ENCODE results near the gene TTC39A. TPM values are rescaled to one million over a fixed set of nuclear protein-coding genes. Genes with fewer than 3 reads are reported as not detected.

TTC39A gene
- total RNA-seq, 4 donors from 2014 or later: 0.26 to 2.5 (median 1.3) TPM

- H3K4me3 ChIP-seq: no peak overlapping the region
- no peak for DNase-seq
- intact Hi-C loops (cut with DNase I; ENCODE audit: low total_unique reads): no loop called here
- TF ChIP-seq POLR2A (IDR thresholded peaks at IDR 0.05): no peak
- no peaks in the 10 kb centered on the region for H3K9me3 ChIP-seq
- no peaks in the 10 kb centered on the region for H3K27me3 ChIP-seq
- H3K36me3 ChIP-seq: no peaks in the 10 kb centered on the region
- H3K27ac ChIP-seq: no peak overlapping the region
- H3K4me1 ChIP-seq: peaks cover 0 to 5% of the 10 kb centered on the region in 2 donors
Measured at GRCh38 chr1:51240084-51240483, 90.3 kb downstream of the TTC39A start.

DNA sequence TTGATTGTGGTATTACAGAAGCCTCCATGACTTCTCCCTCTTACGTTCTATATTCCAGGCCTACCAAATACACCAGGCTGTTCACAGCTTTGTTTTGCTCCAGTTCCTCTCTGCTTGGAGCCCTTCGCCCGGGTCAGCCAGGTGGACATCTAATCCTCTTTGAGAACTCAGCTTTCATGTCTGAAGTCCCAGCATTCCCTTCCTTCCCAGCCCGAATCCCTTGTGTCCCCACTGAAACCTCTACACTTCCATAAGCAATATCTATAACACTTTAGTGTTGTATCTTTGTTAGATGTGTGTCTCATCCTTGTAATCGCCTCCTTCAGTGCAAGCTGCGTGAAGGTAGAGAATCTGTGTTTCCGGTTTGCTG is 92.3 kb downstream of the TTC39A start:
- intact Hi-C loops (cut with DNase I; ENCODE audit: low total_unique reads): no loop called here
- Histone ChIP-seq H3K4me1 (peaks cover 0 to 5% of the 10 kb centered on the region in 2 donors), H3K27ac (peak overlapping the region; percentile 98 to 99)

GRCh38 chr1:51237351-51238033 is 92.9 kb downstream of the TTC39A start:
- intact Hi-C loops (cut with DNase I; ENCODE audit: low total_unique reads): no loop called here
- H3K9me3 ChIP-seq: no peaks in the 10 kb centered on the region
- no peaks in the 10 kb centered on the region for H3K27me3 ChIP-seq
- no peak for TF ChIP-seq POLR2A (IDR thresholded peaks at IDR 0.05)
- no peak for TF ChIP-seq CTCF (IDR thresholded peaks at IDR 0.05)
- peak overlapping the region; percentile 94 to 98 for H3K4me3 ChIP-seq
- peak overlapping the region; percentile 98 to 99 for H3K27ac ChIP-seq
- H3K36me3 ChIP-seq: no peaks in the 10 kb centered on the region
- no peak for DNase-seq
- peaks cover 0 to 5% of the 10 kb centered on the region in 2 donors for H3K4me1 ChIP-seq

More for the DNA sequence above, 92.3 kb downstream of the TTC39A start:
- TF ChIP-seq POLR2A (IDR thresholded peaks at IDR 0.05) (no peak), CTCF (IDR thresholded peaks at IDR 0.05) (no peak)
- DNase-seq: no peak
- Histone ChIP-seq H3K36me3 (no peaks in the 10 kb centered on the region), H3K4me3 (peak overlapping the region; percentile 94 to 98), H3K27me3 (no peaks in the 10 kb centered on the region), H3K9me3 (no peaks in the 10 kb centered on the region)

Other genes with a start within 250 kb of the TTC39A start
- not detected for gene C1orf185, start 228.3 kb downstream of the TTC39A start, total RNA-seq
- gene RNF11, start 94.3 kb downstream of the TTC39A start, total RNA-seq: 100 to 1,000 TPM in 1 of 4 donors, 10 to 100 TPM in 3; 36.9 to 110 (median 75.6) TPM
- gene EPS15, start 188.7 kb upstream of the TTC39A start, total RNA-seq: 100 to 1,000 TPM in 2 of 4 donors, 10 to 100 TPM in 2; 30.7 to 133 (median 81.1) TPM

All from uterus (tissue), 4 donors.